IMR-90 (cell line): ENCODE measurements around the gene MAPRE3. TPM values are rescaled to one million over a fixed set of nuclear protein-coding genes. Genes with fewer than 3 reads are reported as not detected.

Source experiments
- ATAC-seq: fragments of 200-7000 bp; cut with Tn5 transposase; 2 replicates; pipeline ENCODE4 v1.9.1; 2020; ENCODE audit warnings: low read depth, mild to moderate bottlenecking, moderate library complexity
- BruUV-seq: library from RNA; stranded (reverse); fragments of 400-500 nt; replicated peaks from 2 replicates; lab custom pipeline; 2021; lab: Mats Ljungman, UMichigan
- CTCF ChIA-PET: fragments of 300-600 bp; formaldehyde crosslinking; extraction: SDS; loops from one replicate; lab custom pipeline; 2021; ENCODE audit warnings: antibody characterized with exemption; lab: Yijun Ruan, JAX
- POLR2A ChIA-PET: fragments of 300-600 bp; sonication (Branson Sonifier 250); formaldehyde crosslinking; loops from one replicate; lab custom pipeline; 2022; ENCODE audit warnings: antibody characterized with exemption; ENCODE audit not compliant: unreplicated experiment; lab: Charles Lee
- DNase-seq: peaks from one replicate; pipeline ENCODE4 v3.0.0; 2013
- H2AFZ ChIP-seq: replicated peaks from 2 replicates; pipeline ENCODE3; 2013; ENCODE audit warnings: low read length, mild to moderate bottlenecking; ENCODE audit not compliant: poor library complexity
- H2AK5ac ChIP-seq: 2 replicates; pipeline ENCODE4 v1.6.1; 2013; ENCODE audit warnings: low read depth, low read length, inconsistent platforms
- H2AK9ac ChIP-seq: replicated peaks from 2 replicates; pipeline ENCODE3; 2013; ENCODE audit warnings: mild to moderate bottlenecking, low read depth, low read length, moderate library complexity; ENCODE audit not compliant: poor library complexity
- H2BK120ac ChIP-seq: 2 replicates; pipeline ENCODE4 v1.6.1; 2013; ENCODE audit warnings: low read depth, low read length, inconsistent platforms
- H2BK15ac ChIP-seq: 3 replicates; pipeline ENCODE4 v1.6.1; 2013; ENCODE audit warnings: low read depth, low read length, inconsistent platforms
- H2BK20ac ChIP-seq: 2 replicates; pipeline ENCODE4 v1.6.1; 2013; ENCODE audit warnings: low read depth, mild to moderate bottlenecking, inconsistent platforms, low read length, moderate library complexity
- H2BK5ac ChIP-seq: 2 replicates; pipeline ENCODE4 v1.6.1; 2013; ENCODE audit warnings: mild to moderate bottlenecking, low read depth, low read length, inconsistent platforms; ENCODE audit not compliant: poor library complexity, severe bottlenecking
- H3K14ac ChIP-seq: replicated peaks from 2 replicates; pipeline ENCODE4 v1.6.1; 2013; ENCODE audit warnings: low read depth, low read length, inconsistent platforms
- H3K18ac ChIP-seq: 2 replicates; pipeline ENCODE4 v1.6.1; 2013; ENCODE audit warnings: low read depth, low read length, control low read depth
- H3K23ac ChIP-seq: 2 replicates; pipeline ENCODE4 v1.6.1; 2013; ENCODE audit warnings: low read depth, low read length, inconsistent platforms
- H3K27ac ChIP-seq: 2 replicates; pipeline ENCODE4 v1.5.1; 2013; ENCODE audit warnings: mild to moderate bottlenecking, control low read depth, low read length; ENCODE audit not compliant: insufficient read depth
- H3K27me3 ChIP-seq: 2 replicates; pipeline ENCODE4 v1.6.1; 2013; ENCODE audit warnings: low read length; ENCODE audit not compliant: control insufficient read depth, insufficient read depth
- H3K36me3 ChIP-seq: 2 replicates; pipeline ENCODE4 v1.6.1; 2013; ENCODE audit warnings: low read length, mixed read lengths; ENCODE audit not compliant: control insufficient read depth, insufficient read depth
- H3K4ac ChIP-seq: 2 replicates; pipeline ENCODE4 v1.6.1; 2013; ENCODE audit warnings: low read depth, low read length, inconsistent platforms
- H3K4me1 ChIP-seq: 2 replicates; pipeline ENCODE4 v1.6.1; 2013; ENCODE audit warnings: low read length, mixed read lengths; ENCODE audit not compliant: control insufficient read depth, insufficient read depth
- H3K4me2 ChIP-seq: 2 replicates; pipeline ENCODE4 v1.6.1; 2013; ENCODE audit warnings: low read depth, mild to moderate bottlenecking, control low read depth, low read length, moderate library complexity
- H3K4me3 ChIP-seq: 2 replicates; pipeline ENCODE4 v1.5.1; 2013; ENCODE audit warnings: low read depth, mild to moderate bottlenecking, control low read depth, low read length, moderate library complexity; ENCODE audit not compliant: insufficient read depth
- H3K56ac ChIP-seq: 2 replicates; pipeline ENCODE4 v1.6.1; 2013; ENCODE audit warnings: low read length, inconsistent platforms; ENCODE audit not compliant: insufficient read depth; ENCODE audit errors: extremely low read depth
- H3K79me1 ChIP-seq, 2 experiments: 2 replicates each; pipeline ENCODE4 v1.6.1; 2013; ENCODE audit warnings: low read length in 2 of 2, inconsistent platforms in 1 of 2, low read depth in 1 of 2
- H3K9ac ChIP-seq: 2 replicates; pipeline ENCODE4 v1.6.1; 2013; ENCODE audit warnings: low read depth, low read length, control low read depth
- H3K9me1 ChIP-seq: 2 replicates; pipeline ENCODE4 v1.6.1; 2013; ENCODE audit warnings: low read length, inconsistent platforms; ENCODE audit not compliant: insufficient read depth
- H3K9me3 ChIP-seq: 2 replicates; pipeline ENCODE4 v1.6.1; 2013; ENCODE audit warnings: low read length; ENCODE audit not compliant: control insufficient read depth, insufficient read depth
- H4K20me1 ChIP-seq: 2 replicates; pipeline ENCODE4 v1.6.1; 2013; ENCODE audit warnings: low read length, inconsistent platforms; ENCODE audit not compliant: insufficient read depth
- H4K5ac ChIP-seq: 2 replicates; pipeline ENCODE4 v1.6.1; 2013; ENCODE audit warnings: mild to moderate bottlenecking, low read depth, low read length, control low read depth
- H4K8ac ChIP-seq, 2 experiments: 2 replicates each; pipeline ENCODE4 v1.6.1; 2013; ENCODE audit warnings: low read depth in 2 of 2, low read length in 2 of 2, control low read depth in 1 of 2, inconsistent platforms in 1 of 2
- H4K91ac ChIP-seq: 2 replicates; pipeline ENCODE4 v1.6.1; 2013; ENCODE audit warnings: low read depth, low read length, inconsistent platforms; ENCODE audit not compliant: insufficient read depth
- CHD1 ChIP-seq: IDR thresholded peaks from 2 replicates; pipeline ENCODE4 v1.6.1; 2012; ENCODE audit warnings: low read depth, low read length, improper control_type of control experiment
- CTCF ChIP-seq: conservative IDR thresholded peaks from 2 replicates; pipeline ENCODE4 v1.5.1; 2012; ENCODE audit warnings: mild to moderate bottlenecking, low read depth, low read length, improper control_type of control experiment
- MXI1 ChIP-seq: IDR thresholded peaks from 2 replicates; pipeline ENCODE4 v1.6.1; 2012; ENCODE audit warnings: low read depth, mild to moderate bottlenecking, low read length, moderate library complexity, borderline replicate concordance
- RCOR1 ChIP-seq: IDR thresholded peaks from 2 replicates; pipeline ENCODE4 v1.6.1; 2012; ENCODE audit warnings: mild to moderate bottlenecking, low read length, improper control_type of control experiment; ENCODE audit not compliant: insufficient replicate concordance
- WGBS, 2 experiments: methylation state at CpG; one replicate each; pipeline versions ENCODE4 v1.1.5 to v1.1.7; 2013; ENCODE audit warnings: missing lambda C conversion rate in 2 of 2; ENCODE audit not compliant: insufficient read length in 1 of 2; ENCODE audit errors: extremely low coverage in 2 of 2; 5-methylcytosine and 5-hydroxymethylcytosine counted together
- dilution Hi-C: fragments of 300-500 bp; cut with HindIII; formaldehyde crosslinking; loops from one replicate; pipeline ENCODE4 v1.14.3; 2018; ENCODE audit warnings: low sequenced_read_pairs; ENCODE audit not compliant: unreplicated experiment
- in situ Hi-C: fragments of 300-500 bp; cut with MboI; formaldehyde crosslinking; loops from 3 replicates; pipeline ENCODE4 v1.14.3; 2019; ENCODE audit warnings: low sequenced_read_pairs, inconsistent platforms, mixed read lengths
- intact Hi-C: fragments of 100-400 bp; cut with micrococcal nuclease; formaldehyde crosslinking; loops from 2 replicates; pipeline ENCODE4 v1.10.0; 2022
- polyA plus RNA-seq, 3 experiments: library from polyadenylated mRNA; depleted of rRNA; stranded (reverse); fragments of >200 nt; gene quantifications; 2 replicates each; pipeline ENCODE4 v1.2.3, GENCODE V29; 2012; ENCODE audit warnings: low replicate concordance in 1 of 3
- total RNA-seq: library from RNA; depleted of rRNA; stranded (reverse); fragments of >200 nt; gene quantifications from 2 replicates; pipeline ENCODE4 v1.2.3, GENCODE V29; 2012

Gene MAPRE3
- total and polyA plus RNA-seq, 2 of the 4 experiments (the other 2 are of a cell fraction) = 1.8 to 20.3 TPM

DNA sequence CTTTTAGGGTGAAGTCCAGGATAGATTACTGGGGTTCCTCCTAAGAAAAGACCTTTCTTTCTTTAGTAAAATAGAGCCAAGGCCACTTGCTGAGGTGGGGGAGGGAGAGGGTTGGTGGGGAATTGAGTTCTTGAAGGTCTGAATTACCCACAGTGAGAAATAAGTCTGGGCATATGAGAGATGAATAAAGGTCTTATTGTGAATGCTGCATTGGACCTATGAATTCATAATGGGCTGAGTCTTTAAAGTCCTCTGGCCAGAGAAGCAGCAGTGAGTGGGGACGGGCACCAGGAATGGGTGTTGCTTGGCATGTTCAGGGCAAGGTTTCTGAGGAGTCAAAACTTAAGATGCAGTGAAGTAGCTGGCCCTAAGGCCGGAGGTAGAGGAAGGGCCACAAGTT lies 10.5 kb downstream of the MAPRE3 start:
- no peak overlapping the region for H2AK5ac ChIP-seq
- H2AK9ac ChIP-seq = no peak overlapping the region
- H3K14ac ChIP-seq = no peak overlapping the region
- TF ChIP-seq CTCF (no peak), MXI1 (no peak), RCOR1 (no peak), CHD1 (no peak)
- no peak overlapping the region for H3K23ac ChIP-seq
- no peak overlapping the region for H4K8ac ChIP-seq
- in situ Hi-C loops (no loop called here), intact Hi-C loops (no loop called here), dilution Hi-C loops (no loop called here)
- peaks cover 7% of the 10 kb centered on the region; the same call in 1 of the 2 replicates for H4K20me1 ChIP-seq
- H2BK20ac ChIP-seq = no peak overlapping the region
- ChIA-PET POLR2A (no interaction called here), CTCF (no interaction called here)
- no peak overlapping the region for H3K56ac ChIP-seq
- BruUV-seq = no TSS peak
- 94% methylated on average over 2 of the region's 2 CpGs; no CpG with 5 or more reads in 1 of the 2 experiments for WGBS, 2 experiments
- peaks cover 4 to 14% of the 10 kb centered on the region in 2 experiments; a peak in 1 of 4 replicates for H3K79me1 ChIP-seq
- no peak overlapping the region for H2AFZ ChIP-seq
- H3K36me3 ChIP-seq = no peaks in the 10 kb centered on the region
- peaks cover 5% of the 10 kb centered on the region for H3K4me1 ChIP-seq
- no peak overlapping the region for H2BK15ac ChIP-seq
- no peak overlapping the region for H4K5ac ChIP-seq
- peaks cover 7% of the 10 kb centered on the region; the same call in 1 of the 2 replicates for H3K9me1 ChIP-seq
- ATAC-seq = no peak
- no peak overlapping the region for H3K27ac ChIP-seq
- H4K91ac ChIP-seq = no peak overlapping the region
- H3K9me3 ChIP-seq = no peaks in the 10 kb centered on the region
- H3K27me3 ChIP-seq = no peaks in the 10 kb centered on the region; the same call in 1 of the 2 replicates
- H3K4me3 ChIP-seq = no peak overlapping the region
- no peak overlapping the region for H2BK120ac ChIP-seq
- H3K4ac ChIP-seq = no peak overlapping the region
- no peak overlapping the region for H3K9ac ChIP-seq
- DNase-seq = no peak
- H2BK5ac ChIP-seq = no peak overlapping the region
- no peak overlapping the region for H3K18ac ChIP-seq
- no peak overlapping the region for H3K4me2 ChIP-seq
